HG03457 (cell line): ENCODE measurements around the gene TEAD1.
A peak's percentile ranks its signal among the peaks of the same experiment; 100 is the strongest.

Experiments
- ATAC-seq: cut with Tn5 transposase; IDR thresholded peaks from one replicate; pipeline ENCODE4 v1.9.1; 2021; ENCODE audit warnings: moderate number of reproducible peaks; ENCODE audit not compliant: unreplicated experiment

TEAD1 gene

DNA sequence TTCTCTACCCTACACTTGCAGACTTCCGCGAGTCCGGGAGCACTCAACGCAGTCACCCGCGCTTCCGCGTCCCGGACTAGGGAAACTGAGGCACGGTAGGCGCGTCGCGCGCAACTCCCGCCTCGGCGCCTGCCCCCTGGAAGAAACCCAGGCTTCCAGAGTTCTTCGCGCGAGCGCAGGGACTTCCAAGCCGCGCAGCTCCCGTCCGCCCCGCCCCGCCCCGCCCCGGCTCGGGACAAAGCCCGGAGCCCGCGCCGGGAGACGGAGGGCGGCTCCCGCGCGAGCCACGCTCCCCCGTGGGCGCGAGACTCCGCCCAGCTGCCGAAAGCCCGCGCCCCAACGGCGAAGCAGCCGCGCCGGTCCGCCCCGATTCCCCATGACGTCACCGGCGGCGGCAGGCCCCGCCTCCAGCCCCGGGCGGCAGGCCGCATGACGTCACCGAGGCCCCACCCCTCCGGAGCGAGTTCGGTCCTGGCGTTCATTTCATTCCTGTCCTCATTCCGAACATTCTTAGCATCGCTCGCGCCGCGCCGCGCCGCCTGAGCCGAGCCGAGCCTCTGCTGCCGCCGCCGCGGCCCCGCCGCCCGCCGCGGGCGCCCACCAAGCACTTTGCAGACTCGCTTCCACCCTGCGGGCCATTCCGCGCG, at the start of gene TEAD1:
Gene TEAD1, plus strand, starts transcription at position 498 of the 647 bp plus-strand sequence.
- ATAC-seq, result peak; percentile 88

GRCh38 chr11:12624595-12624994, 49.6 kb upstream of the TEAD1 start:
- no peak for ATAC-seq

DNA sequence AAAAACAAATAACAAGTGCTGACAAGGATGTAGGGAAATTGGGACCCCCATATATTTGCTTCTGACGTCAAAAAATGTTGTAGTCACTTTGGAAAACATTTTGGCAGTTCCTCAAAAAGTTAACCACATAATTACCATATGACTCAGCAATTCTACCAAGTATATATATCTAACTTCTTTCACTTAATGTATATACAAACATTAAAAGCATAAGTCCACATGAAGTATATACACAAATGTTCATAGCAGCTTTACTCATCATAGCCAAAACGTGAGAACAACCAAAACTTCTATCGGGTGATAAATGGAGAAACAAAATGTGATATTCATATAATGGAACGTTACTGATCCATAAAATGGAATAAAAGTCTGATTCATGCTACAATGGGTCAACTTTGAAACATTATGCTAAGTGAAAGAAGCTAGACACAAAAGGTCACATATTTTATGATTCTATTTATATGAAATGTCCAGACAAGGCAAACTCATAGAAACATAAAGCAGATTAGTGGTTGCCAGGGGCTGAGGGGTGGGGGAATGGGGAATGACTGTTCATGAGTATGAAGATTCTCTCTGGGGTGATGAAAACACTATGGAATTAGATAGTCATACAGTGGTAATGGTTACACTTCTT, 48.7 kb upstream of the TEAD1 start:
- no peak for ATAC-seq

- ATAC-seq, result no peak
These were observed 47.6 kb upstream of the TEAD1 start for GRCh38 chr11:12626616-12627015.

DNA sequence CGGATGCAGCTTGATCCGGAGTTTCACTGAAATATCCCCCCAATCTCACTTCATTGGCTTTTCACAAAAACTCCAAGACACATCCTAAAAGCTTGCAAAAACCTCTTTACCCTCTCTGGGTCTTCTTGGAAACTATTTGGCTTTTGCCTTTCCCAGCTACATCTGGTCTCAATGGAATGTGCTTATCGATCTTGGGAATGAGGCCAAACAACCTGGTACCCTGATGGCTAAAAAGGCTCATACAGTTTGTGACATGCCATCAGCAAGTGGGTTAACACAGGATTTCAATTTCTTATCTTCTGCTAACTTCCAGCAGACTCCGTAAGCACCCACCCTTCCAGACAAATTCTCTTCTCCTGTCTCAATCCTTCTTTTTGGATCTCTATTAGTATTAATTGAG, 45.9 kb upstream of the TEAD1 start:
- ATAC-seq, result no peak

GRCh38 chr11:12629601-12630313, 44.5 kb upstream of the TEAD1 start:
- ATAC-seq, result no peak

DNA sequence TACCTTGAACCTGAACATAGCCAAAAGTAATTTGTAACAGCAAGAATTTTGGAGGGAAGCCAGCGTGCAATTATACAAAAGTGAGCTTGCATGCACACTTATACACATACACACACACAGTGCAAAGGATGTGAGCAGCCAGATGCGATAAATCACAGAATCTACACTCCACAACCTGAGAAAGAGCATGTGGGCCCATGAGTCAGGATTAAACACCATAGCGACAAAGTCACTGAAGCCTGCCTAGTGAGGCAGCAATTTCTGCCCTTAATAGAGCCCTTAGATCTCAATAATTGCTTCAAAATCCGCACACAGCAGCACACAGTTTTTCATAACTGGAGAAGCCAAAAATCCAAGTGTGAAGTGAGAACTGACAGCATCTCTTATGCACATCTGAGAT, 42.6 kb upstream of the TEAD1 start:
- ATAC-seq, result no peak

DNA sequence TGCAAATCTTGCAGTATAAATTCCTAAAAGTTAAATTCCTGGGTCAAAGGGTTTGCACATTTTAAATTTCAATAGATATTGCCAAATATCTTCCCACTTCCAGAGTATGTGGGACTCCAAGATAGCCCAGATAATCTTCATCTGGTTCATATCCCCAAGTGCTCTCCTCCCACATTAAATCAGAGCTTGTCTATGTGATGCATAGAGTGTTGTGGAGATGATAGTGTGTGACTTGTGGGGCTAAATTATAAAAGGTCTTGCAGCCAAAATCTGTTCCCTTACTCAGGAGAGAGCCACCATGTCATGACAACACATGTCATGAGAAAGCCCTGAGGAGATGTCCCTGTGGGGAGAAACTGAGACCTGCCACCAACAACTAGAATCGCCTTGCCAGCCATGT, 39.9 kb upstream of the TEAD1 start:
- ATAC-seq, result no peak

GRCh38 chr11:12636871-12637410, 37.3 kb upstream of the TEAD1 start:
- no peak for ATAC-seq

GRCh38 chr11:12639388-12639787, 34.8 kb upstream of the TEAD1 start:
- ATAC-seq, result no peak

GRCh38 chr11:12640355-12640754, 33.9 kb upstream of the TEAD1 start:
- no peak for ATAC-seq

DNA sequence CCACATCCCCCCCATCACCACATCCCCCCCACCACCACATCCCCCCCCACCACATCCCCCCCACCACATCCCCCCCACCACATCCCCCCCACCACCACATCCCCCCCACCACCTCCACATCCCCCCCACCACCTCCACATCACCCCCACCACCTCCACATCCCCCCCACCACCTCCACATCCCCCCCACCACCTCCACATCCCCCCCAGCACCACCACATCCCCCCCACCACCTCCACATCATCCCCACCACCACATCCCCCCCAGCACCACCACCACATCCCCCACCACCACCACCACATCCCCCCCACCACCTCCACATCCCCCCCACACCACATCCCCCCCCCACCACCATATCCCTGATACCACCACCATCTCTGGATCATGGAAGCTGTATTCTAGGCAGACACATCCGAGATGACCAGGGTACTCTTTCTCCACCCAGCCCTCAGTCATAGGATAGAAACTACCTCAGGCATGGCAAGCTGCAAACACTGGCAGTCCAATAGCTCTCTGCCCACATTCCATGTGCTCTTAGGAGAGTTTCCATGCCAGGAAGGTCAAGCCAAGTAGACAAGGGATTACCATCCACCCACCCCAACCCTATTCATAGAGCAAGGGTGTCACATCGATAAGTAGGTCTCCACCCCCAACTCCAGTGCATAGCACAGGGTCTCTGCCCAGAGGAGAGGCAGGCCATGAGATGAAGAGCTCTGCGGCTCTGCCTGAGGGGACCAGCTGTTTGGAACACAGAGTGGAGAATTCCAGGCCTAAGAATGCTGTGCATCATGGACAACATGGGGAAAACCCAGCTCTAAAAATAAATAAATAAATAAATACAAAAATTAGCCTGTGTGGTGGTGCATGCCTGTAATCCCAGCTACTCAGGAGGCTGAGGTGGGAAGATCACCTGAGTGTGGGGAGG, 33.0 kb upstream of the TEAD1 start:
- no peak for ATAC-seq

GRCh38 chr11:12642040-12642439, 32.2 kb upstream of the TEAD1 start:
- no peak for ATAC-seq

GRCh38 chr11:12642806-12643428, 31.3 kb upstream of the TEAD1 start:
- ATAC-seq, result no peak

DNA sequence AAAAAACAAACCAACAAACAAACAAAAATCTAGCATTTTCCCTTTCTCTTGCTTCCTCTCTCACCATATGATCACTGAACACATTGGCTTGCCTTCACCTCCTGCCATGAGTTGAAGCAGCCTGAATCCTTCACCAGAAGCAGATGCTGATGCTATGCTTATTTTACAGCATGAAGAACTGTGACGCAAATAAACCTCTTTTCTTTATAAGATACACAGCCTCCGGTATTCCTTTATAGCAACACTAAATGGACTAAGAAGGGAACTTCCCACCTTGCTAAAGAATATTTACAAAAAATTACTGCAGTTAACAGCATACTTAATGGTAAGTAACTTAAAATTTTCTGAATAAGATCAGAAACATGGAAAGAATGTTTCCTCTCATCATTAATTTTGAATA, 27.7 kb upstream of the TEAD1 start:
- ATAC-seq, result no peak

DNA sequence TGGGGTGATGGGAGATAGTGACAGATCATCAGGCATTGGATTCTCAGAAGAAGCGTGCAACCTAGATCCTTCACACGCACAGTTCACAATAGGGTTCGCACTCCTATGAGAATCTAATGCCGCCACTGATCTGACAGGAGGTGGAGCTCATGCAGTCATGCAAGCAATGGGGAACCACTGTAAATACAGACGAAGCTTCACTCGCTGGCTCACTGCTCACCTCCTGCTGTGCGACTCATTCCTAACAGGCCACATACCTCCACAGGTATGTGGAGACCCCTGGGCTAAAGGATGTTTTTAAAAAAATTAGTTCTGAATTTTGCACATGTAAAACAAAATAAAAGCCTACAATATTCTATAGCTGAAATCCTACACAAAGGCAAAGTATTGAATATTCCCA, 20.5 kb upstream of the TEAD1 start:
- ATAC-seq, result no peak

GRCh38 chr11:12655842-12656241, 18.4 kb upstream of the TEAD1 start:
- no peak for ATAC-seq

DNA sequence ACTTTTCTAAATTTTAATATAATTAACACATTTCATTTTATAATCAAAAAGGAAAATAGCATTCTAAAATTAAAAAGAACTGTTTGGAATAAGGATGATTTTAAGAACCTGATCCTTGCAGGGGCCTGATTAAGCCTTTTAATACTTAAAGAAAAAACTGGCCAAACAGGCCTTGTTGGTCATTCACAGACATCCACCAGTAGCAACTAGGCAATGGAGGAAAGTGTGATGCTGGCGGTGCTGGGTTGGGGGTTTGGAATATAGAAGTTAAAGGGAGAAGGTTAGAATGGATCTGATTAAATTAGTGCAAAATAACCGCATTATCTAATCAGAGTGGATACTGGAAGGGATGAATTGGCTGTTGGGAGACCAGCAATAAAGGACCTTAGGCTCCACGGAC, 16.9 kb upstream of the TEAD1 start:
- ATAC-seq, result no peak

- no peak for ATAC-seq
These were observed 16.2 kb upstream of the TEAD1 start for GRCh38 chr11:12657981-12658380.

DNA sequence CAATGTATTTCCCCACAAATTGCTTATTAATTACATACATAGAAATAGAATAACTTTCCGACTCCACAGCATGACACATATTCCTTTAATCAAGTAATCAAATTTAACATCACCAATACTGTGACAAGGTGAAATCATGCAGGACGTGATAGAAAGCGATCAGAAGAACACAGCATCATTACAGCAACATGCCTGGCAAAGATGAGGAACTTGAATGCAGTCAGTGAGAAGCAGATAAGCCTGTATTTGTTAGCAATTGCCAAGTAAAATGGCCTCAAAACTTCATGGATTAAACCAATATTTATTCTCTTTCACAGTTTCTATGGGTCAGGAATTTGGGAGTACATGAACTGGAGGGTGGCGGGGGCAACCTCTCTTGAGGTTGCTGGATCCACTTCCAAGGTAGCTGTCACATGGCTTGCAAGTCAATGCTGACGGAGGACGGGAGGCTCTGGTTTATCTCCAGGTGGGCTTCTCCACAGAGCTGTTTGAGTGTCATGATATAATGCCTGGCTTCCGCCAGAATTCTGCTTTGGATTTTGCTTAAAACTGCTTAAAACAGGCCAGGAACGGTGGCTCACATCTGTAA, 12.0 kb upstream of the TEAD1 start:
- ATAC-seq, result no peak
